Keratinocyte (primary cell): ENCODE results near the gene MTM1. TPM values are rescaled to one million over a fixed set of nuclear protein-coding genes. Genes with fewer than 3 reads are reported as not detected.

ENCODE experiments used
- DNase-seq: peaks from one replicate; pipeline ENCODE4 v3.0.0-alpha.2; 2011; ENCODE audit warnings: low read depth, missing footprints, low spot score
- FAIRE-seq: peaks from 2 replicates; lab custom pipeline; 2011; peaks lifted over from hg19 to GRCh38; lab: Jason Lieb, UNC
- H2AFZ ChIP-seq: 2 replicates; pipeline ENCODE4 v1.6.0; 2012; ENCODE audit warnings: low read length, control low read depth, inconsistent platforms; ENCODE audit not compliant: control insufficient read depth
- H3K27ac ChIP-seq: 2 replicates; pipeline ENCODE4 v1.5.1; 2011; ENCODE audit warnings: low read length; ENCODE audit not compliant: control insufficient read depth, insufficient read depth
- H3K27me3 ChIP-seq: 3 replicates; pipeline ENCODE4 v1.6.0; 2011; ENCODE audit warnings: low read length; ENCODE audit not compliant: control insufficient read depth, insufficient read depth; ENCODE audit errors: extremely low read depth
- H3K36me3 ChIP-seq, 2 experiments: 2 replicates in 1 of 2; 3 replicates in 1 of 2; pipeline ENCODE4 v1.5.1; 2011; ENCODE audit warnings: low read length in 2 of 2, mild to moderate bottlenecking in 1 of 2; ENCODE audit not compliant: control insufficient read depth in 2 of 2, insufficient read depth in 2 of 2; ENCODE audit errors: extremely low read depth in 1 of 2
- H3K4me1 ChIP-seq: 3 replicates; pipeline ENCODE4 v1.5.1; 2011; ENCODE audit warnings: low read length; ENCODE audit not compliant: control insufficient read depth, insufficient read depth; ENCODE audit errors: extremely low read depth
- H3K4me2 ChIP-seq: 3 replicates; pipeline ENCODE4 v1.6.0; 2011; ENCODE audit warnings: low read depth, low read length; ENCODE audit not compliant: control insufficient read depth, insufficient read depth; ENCODE audit errors: extremely low read depth
- H3K4me3 ChIP-seq, 3 experiments: fragments of 200-600 bp in 1 of 3; sonication (generic) in 1 of 3; 2 replicates in 2 of 3; 3 replicates in 1 of 3; pipeline ENCODE4 v1.5.1; 2011 to 2016; ENCODE audit warnings: low read length in 3 of 3, mild to moderate bottlenecking in 3 of 3, control low read depth in 2 of 3, inconsistent platforms in 1 of 3, low read depth in 1 of 3, mixed read lengths in 1 of 3, mixed run types in 1 of 3, moderate library complexity in 1 of 3; ENCODE audit not compliant: control insufficient read depth in 2 of 3, insufficient read depth in 2 of 3; ENCODE audit errors: extremely low read depth in 1 of 3
- H3K79me2 ChIP-seq: 2 replicates; pipeline ENCODE4 v1.6.0; 2012; ENCODE audit warnings: low read length; ENCODE audit not compliant: control insufficient read depth, insufficient read depth
- H3K9ac ChIP-seq: 3 replicates; pipeline ENCODE4 v1.6.0; 2011; ENCODE audit warnings: low read length; ENCODE audit not compliant: control insufficient read depth, insufficient read depth; ENCODE audit errors: extremely low read depth
- H3K9me1 ChIP-seq: 3 replicates; pipeline ENCODE4 v1.6.0; 2011; ENCODE audit warnings: low read length; ENCODE audit not compliant: control insufficient read depth, insufficient read depth; ENCODE audit errors: extremely low read depth
- H3K9me3 ChIP-seq: 2 replicates; pipeline ENCODE4 v1.5.1; 2012; ENCODE audit warnings: low read depth, low read length; ENCODE audit not compliant: control insufficient read depth
- H4K20me1 ChIP-seq: 3 replicates; pipeline ENCODE4 v1.6.0; 2011; ENCODE audit warnings: low read length; ENCODE audit not compliant: control insufficient read depth, insufficient read depth; ENCODE audit errors: extremely low read depth
- EZH2 ChIP-seq: IDR thresholded peaks from one replicate; pipeline ENCODE4 v1.6.1; 2012; ENCODE audit warnings: inconsistent platforms, mild to moderate bottlenecking, low read length, moderate library complexity
- dilution Hi-C: fragments of 300-500 bp; cut with MboI; formaldehyde crosslinking; loops from one replicate; pipeline ENCODE4 v1.7.0; 2020; ENCODE audit warnings: low sequenced_read_pairs; ENCODE audit not compliant: extremely low pct_ligation_motif_present
- polyA plus RNA-seq, 5 experiments: library from polyadenylated mRNA; depleted of rRNA in 3 of 5; stranded (reverse) in 3 of 5; stranded (forward) in 1 of 5; unstranded in 1 of 5; fragments of >200 nt; gene quantifications; 1 replicate in 1 of 5; 2 replicates in 3 of 5; 3 replicates in 1 of 5; pipeline versions ENCODE4 v1.2.1 to v1.2.3, GENCODE V29; 2011 to 2012; ENCODE audit warnings: missing spikeins in 2 of 5, low read depth in 1 of 5, low replicate concordance in 1 of 5
- TF ChIP-seq, protein P1 (sequence below), 3 experiments: IDR thresholded peaks in 1 of 3; conservative IDR thresholded peaks in 1 of 3; optimal IDR thresholded peaks in 1 of 3; 2 replicates in 2 of 3; 3 replicates in 1 of 3; pipeline versions ENCODE3 to v1.5.1; 2011; ENCODE audit warnings: low read length in 3 of 3, mild to moderate bottlenecking in 3 of 3, moderate library complexity in 2 of 3, control low read depth in 1 of 3, inconsistent platforms in 1 of 3; ENCODE audit not compliant: insufficient read depth in 2 of 3; ENCODE audit errors: extremely low read depth in 1 of 3

The MTM1 gene
- polyA plus RNA-seq, 1 donor (not counting 4 experiments of a cell fraction or from before 2014, with no cell fraction given) = 13.9 TPM

DNA sequence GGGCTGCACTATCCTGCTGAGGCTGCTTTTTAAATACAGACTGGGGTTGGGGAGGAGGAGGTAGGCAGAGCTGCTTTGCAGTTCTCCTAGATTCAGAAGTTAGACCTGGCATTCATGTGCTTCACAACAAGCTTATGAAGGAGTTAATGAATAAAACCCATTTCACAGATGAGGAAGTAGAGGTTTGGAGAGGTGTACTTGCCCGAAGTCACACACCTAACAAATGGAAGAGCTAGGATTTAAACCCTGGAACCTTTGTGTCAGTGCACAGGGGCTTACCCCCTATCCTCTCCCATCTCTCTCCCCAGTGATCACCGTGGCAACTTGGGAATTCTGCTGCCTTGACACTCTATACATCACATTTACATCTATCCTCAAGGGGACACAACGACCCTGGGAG lies 3.6 kb upstream of the MTM1 start:
- H3K4me2 ChIP-seq = no peak overlapping the region
- no peak for FAIRE-seq
- H3K27ac ChIP-seq = no peak overlapping the region
- no peak overlapping the region for H3K9ac ChIP-seq
- H3K36me3 ChIP-seq = no peaks in the 10 kb centered on the region
- H3K9me3 ChIP-seq = no peaks in the 10 kb centered on the region
- no peaks in the 10 kb centered on the region for H3K27me3 ChIP-seq
- no peaks in the 10 kb centered on the region for H3K9me1 ChIP-seq
- DNase-seq = no peak
- dilution Hi-C loops = no loop called here
- no peak overlapping the region for H3K4me3 ChIP-seq
- peaks cover 2% of the 10 kb centered on the region for H3K4me1 ChIP-seq
- no peaks in the 10 kb centered on the region for H4K20me1 ChIP-seq
- peaks cover 11% of the 10 kb centered on the region for H3K79me2 ChIP-seq
- H2AFZ ChIP-seq = no peak overlapping the region
- TF ChIP-seq EZH2 = no peak
- TF ChIP-seq, protein P1, sequence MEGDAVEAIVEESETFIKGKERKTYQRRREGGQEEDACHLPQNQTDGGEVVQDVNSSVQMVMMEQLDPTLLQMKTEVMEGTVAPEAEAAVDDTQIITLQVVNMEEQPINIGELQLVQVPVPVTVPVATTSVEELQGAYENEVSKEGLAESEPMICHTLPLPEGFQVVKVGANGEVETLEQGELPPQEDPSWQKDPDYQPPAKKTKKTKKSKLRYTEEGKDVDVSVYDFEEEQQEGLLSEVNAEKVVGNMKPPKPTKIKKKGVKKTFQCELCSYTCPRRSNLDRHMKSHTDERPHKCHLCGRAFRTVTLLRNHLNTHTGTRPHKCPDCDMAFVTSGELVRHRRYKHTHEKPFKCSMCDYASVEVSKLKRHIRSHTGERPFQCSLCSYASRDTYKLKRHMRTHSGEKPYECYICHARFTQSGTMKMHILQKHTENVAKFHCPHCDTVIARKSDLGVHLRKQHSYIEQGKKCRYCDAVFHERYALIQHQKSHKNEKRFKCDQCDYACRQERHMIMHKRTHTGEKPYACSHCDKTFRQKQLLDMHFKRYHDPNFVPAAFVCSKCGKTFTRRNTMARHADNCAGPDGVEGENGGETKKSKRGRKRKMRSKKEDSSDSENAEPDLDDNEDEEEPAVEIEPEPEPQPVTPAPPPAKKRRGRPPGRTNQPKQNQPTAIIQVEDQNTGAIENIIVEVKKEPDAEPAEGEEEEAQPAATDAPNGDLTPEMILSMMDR (optimal IDR thresholded peaks at IDR 0.05 in 1 of 3, IDR thresholded peaks at IDR 0.05 in 1 of 3, conservative IDR thresholded peaks at IDR 0.05 in 1 of 3; ENCODE audit: extremely low read depth in 1 of 3, insufficient read depth in 2 of 3, low read length in 3 of 3) = no peak

DNA sequence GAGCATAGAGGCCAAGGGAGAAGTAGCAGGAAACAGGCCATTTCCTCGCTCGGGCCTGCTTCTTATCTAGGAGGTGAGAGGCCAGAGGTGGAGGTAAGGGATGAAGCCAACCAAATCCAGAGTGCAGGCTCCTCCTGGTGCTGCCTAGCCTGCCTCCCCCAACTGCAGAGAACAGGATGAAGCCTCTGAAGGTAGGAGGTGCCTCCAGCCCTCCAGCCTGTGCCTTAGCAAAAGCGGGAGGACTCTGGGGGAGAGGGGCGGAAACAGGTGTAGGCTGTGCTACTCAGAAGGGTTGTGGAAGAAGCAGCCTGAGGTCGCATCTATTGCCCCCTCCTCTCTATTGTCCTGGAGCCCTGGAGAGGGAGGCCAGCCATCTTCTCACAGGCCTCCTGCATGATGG lies 2.9 kb upstream of the MTM1 start:
- FAIRE-seq = no peak
- TF ChIP-seq, protein P1 (optimal IDR thresholded peaks at IDR 0.05 in 1 of 3, IDR thresholded peaks at IDR 0.05 in 1 of 3, conservative IDR thresholded peaks at IDR 0.05 in 1 of 3; ENCODE audit: extremely low read depth in 1 of 3, insufficient read depth in 2 of 3, low read length in 3 of 3) = no peak
- TF ChIP-seq EZH2 = no peak

More for the DNA sequence above, 2.9 kb upstream of the MTM1 start:
- Histone ChIP-seq H4K20me1 (no peaks in the 10 kb centered on the region), H3K4me2 (no peak overlapping the region), H3K27me3 (no peaks in the 10 kb centered on the region), H3K36me3 (no peaks in the 10 kb centered on the region), H3K9ac (no peak overlapping the region), H3K4me3 (no peak overlapping the region), H3K9me1 (no peaks in the 10 kb centered on the region), H3K27ac (no peak overlapping the region), H3K9me3 (no peaks in the 10 kb centered on the region), H3K79me2 (peaks cover 18% of the 10 kb centered on the region), H2AFZ (no peak overlapping the region), H3K4me1 (peaks cover 9% of the 10 kb centered on the region)
- no peak for DNase-seq
- dilution Hi-C loops = no loop called here
